Osteoblast (primary cell): ENCODE results near the gene RAD21L1. TPM values are rescaled to one million over a fixed set of nuclear protein-coding genes. Genes with fewer than 3 reads are reported as not detected.

Experiments used
- DNase-seq: peaks from one replicate; pipeline ENCODE4 v3.0.0; 2011; ENCODE audit warnings: low spot score, mixed read lengths; ENCODE audit not compliant: insufficient read length; ENCODE audit errors: missing footprints
- H2AFZ ChIP-seq: 2 replicates; pipeline ENCODE4 v1.6.0; 2011; ENCODE audit warnings: mild to moderate bottlenecking, low read length
- H3K27ac ChIP-seq: 2 replicates; pipeline ENCODE4 v1.5.1; 2011; ENCODE audit warnings: mild to moderate bottlenecking, low read depth, low read length, moderate library complexity
- H3K27me3 ChIP-seq: 2 replicates; pipeline ENCODE4 v1.6.0; 2012; ENCODE audit warnings: mild to moderate bottlenecking, control low read depth, inconsistent platforms, low read length, moderate library complexity; ENCODE audit not compliant: insufficient read depth
- H3K36me3 ChIP-seq: 2 replicates; pipeline ENCODE4 v1.5.1; 2011; ENCODE audit warnings: mild to moderate bottlenecking, low read length, control low read depth, moderate library complexity; ENCODE audit not compliant: insufficient read depth
- H3K4me1 ChIP-seq: 2 replicates; pipeline ENCODE4 v1.5.1; 2011; ENCODE audit warnings: mild to moderate bottlenecking, low read length, control low read depth, moderate library complexity; ENCODE audit not compliant: insufficient read depth
- H3K4me2 ChIP-seq: 2 replicates; pipeline ENCODE4 v1.6.0; 2011; ENCODE audit warnings: mild to moderate bottlenecking, low read length; ENCODE audit not compliant: insufficient read depth
- H3K4me3 ChIP-seq: fragments of 200-600 bp; sonication (generic); 3 replicates; pipeline ENCODE4 v1.5.1; 2012; ENCODE audit warnings: mild to moderate bottlenecking, low read length, inconsistent platforms; ENCODE audit not compliant: insufficient read depth
- H3K79me2 ChIP-seq: 2 replicates; pipeline ENCODE4 v1.6.0; 2012; ENCODE audit warnings: mild to moderate bottlenecking, low read length, control low read depth, inconsistent platforms; ENCODE audit not compliant: insufficient read depth
- H3K9me3 ChIP-seq: 2 replicates; pipeline ENCODE4 v1.5.1; 2011; ENCODE audit warnings: low read depth, low read length, control low read depth
- H4K20me1 ChIP-seq: 2 replicates; pipeline ENCODE4 v1.6.0; 2012; ENCODE audit warnings: mild to moderate bottlenecking, low read length, control low read depth; ENCODE audit not compliant: insufficient read depth
- total RNA-seq: library from RNA; depleted of rRNA; stranded (reverse); fragments of >200 nt; gene quantifications from 2 replicates; pipeline ENCODE4 v1.2.3, GENCODE V29; 2012
- TF ChIP-seq, protein P1 (sequence below): IDR thresholded peaks from 2 replicates; pipeline ENCODE4 v1.5.1; 2011; ENCODE audit warnings: mild to moderate bottlenecking, low read depth, low read length, moderate library complexity; ENCODE audit errors: extremely low read depth

Gene RAD21L1
- total RNA-seq, 1 donor: not detected

DNA sequence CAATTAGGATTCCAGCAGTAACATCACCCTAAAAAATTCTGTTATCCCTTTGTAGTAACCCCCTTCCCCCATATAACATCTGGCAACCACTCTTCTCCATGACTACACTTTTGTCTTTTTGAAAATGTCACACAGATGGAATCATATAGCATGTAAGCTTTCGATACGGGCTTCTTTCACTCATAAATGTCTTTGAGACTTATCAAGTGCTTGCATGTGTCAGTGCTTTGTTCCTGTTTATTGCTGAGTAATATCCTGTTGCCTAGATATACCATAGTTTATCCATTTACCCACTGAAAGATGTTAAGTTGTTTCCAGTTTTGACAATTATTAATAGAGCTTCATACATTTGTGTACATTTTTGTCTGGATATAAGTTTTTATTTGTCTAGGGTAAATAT lies 29.8 kb downstream of the RAD21L1 start:
- H3K9me3 ChIP-seq: no peaks in the 10 kb centered on the region
- H3K4me2 ChIP-seq: no peak overlapping the region
- H4K20me1 ChIP-seq: no peaks in the 10 kb centered on the region
- H3K27me3 ChIP-seq: peaks cover 39% of the 10 kb centered on the region
- H3K27ac ChIP-seq: no peak overlapping the region
- H3K4me3 ChIP-seq: no peak overlapping the region
- TF ChIP-seq, protein P1, sequence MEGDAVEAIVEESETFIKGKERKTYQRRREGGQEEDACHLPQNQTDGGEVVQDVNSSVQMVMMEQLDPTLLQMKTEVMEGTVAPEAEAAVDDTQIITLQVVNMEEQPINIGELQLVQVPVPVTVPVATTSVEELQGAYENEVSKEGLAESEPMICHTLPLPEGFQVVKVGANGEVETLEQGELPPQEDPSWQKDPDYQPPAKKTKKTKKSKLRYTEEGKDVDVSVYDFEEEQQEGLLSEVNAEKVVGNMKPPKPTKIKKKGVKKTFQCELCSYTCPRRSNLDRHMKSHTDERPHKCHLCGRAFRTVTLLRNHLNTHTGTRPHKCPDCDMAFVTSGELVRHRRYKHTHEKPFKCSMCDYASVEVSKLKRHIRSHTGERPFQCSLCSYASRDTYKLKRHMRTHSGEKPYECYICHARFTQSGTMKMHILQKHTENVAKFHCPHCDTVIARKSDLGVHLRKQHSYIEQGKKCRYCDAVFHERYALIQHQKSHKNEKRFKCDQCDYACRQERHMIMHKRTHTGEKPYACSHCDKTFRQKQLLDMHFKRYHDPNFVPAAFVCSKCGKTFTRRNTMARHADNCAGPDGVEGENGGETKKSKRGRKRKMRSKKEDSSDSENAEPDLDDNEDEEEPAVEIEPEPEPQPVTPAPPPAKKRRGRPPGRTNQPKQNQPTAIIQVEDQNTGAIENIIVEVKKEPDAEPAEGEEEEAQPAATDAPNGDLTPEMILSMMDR: no peak
- no peak for DNase-seq
- H3K79me2 ChIP-seq: no peaks in the 10 kb centered on the region
- H3K36me3 ChIP-seq: no peaks in the 10 kb centered on the region
- H2AFZ ChIP-seq: no peak overlapping the region
- no peaks in the 10 kb centered on the region for H3K4me1 ChIP-seq

DNA sequence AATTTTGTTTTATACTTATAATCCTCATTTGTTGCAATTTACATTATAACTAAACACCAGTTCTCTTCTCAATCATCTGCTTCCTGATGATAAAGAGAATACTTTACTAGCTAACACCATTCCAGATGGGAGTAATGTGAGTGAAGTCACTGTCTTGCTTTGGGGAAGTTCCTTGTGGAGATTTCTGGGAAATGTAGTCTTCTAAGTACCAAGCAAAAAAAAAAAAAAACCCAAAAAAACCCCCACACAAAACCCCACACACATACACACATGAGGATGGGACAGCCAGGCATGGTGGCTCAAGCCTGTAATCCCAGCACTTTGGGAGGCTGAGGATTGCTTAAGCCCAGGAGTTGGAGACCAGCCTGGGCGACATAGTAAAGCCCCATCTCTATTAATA lies 38.0 kb downstream of the RAD21L1 start:
- DNase-seq: no peak
- Histone ChIP-seq H3K79me2 (peaks cover 3% of the 10 kb centered on the region), H3K27me3 (peaks cover 9% of the 10 kb centered on the region), H3K4me1 (peaks cover 14% of the 10 kb centered on the region), H3K27ac (no peak overlapping the region), H3K9me3 (no peaks in the 10 kb centered on the region), H3K4me2 (no peak overlapping the region), H2AFZ (no peak overlapping the region), H4K20me1 (peaks cover 1% of the 10 kb centered on the region), H3K4me3 (no peak overlapping the region), H3K36me3 (no peaks in the 10 kb centered on the region)
- TF ChIP-seq, protein P1: no peak

DNA sequence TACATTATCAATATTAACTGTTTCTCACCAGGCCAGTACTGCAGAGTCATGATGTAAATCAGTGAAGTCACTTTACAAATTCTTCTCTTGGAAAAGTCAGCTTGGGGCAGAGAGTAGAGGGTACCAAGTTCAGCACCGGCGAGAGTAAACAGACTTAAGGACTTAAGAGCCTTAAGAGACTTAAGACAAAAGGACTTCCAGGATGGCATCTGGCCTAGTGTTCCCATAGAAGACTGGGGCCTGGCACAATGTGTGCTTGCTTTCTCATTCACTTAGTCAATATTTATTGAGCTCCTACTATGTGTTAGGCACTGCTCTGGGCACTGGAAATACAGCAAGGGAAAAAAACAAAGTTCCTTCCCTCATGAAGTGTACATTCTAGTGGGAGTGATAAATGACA lies 38.9 kb downstream of the RAD21L1 start:
- H3K27me3 ChIP-seq: peaks cover 9% of the 10 kb centered on the region
- peak overlapping the region; percentile 38 for H2AFZ ChIP-seq
- no peak overlapping the region for H3K4me2 ChIP-seq
- no peak overlapping the region for H3K27ac ChIP-seq
- no peaks in the 10 kb centered on the region for H3K9me3 ChIP-seq
- no peak overlapping the region for H3K4me3 ChIP-seq
- TF ChIP-seq, protein P1: no peak
- H3K4me1 ChIP-seq: peaks cover 14% of the 10 kb centered on the region
- peaks cover 3% of the 10 kb centered on the region for H4K20me1 ChIP-seq
- no peak for DNase-seq
- H3K36me3 ChIP-seq: no peaks in the 10 kb centered on the region
- H3K79me2 ChIP-seq: peaks cover 3% of the 10 kb centered on the region

DNA sequence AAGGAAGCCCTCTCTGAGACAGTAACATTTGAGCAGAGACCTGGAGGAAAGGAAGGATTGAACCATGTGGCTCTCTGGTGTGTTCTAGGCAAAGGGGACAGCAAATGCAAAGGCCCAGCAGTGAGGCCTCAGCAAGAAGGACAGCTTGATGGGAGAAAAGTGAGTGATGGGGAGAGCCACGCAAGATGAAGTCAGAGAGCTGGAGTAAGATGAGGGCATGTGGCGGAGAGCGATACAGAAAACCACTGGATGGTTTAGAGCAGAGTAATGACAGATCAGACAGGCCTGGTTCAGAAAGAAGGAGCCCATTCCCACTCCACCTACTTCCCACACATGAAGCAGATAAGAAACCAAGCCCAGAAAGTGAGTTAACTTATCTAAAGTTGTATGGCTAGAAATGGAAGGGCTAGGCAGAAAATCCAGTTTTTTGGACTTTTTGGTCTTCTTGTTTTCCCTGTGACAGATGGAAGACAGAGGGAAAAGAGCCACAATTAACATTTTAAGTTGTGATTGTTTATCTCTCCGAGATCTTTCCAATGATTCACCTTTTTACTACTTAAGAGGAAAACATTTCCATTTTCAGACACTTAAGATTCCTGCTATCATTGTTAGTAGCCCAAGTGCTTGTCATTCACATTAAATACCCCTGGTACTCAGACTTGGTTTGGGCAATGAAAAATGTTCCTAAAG lies 39.5 kb downstream of the RAD21L1 start:
- Histone ChIP-seq H3K27me3 (peaks cover 7% of the 10 kb centered on the region), H3K4me2 (peak overlapping the region; percentile 89), H3K9me3 (no peaks in the 10 kb centered on the region), H3K4me1 (peaks cover 14% of the 10 kb centered on the region), H3K4me3 (peak overlapping the region; percentile 81), H3K36me3 (no peaks in the 10 kb centered on the region), H2AFZ (peak overlapping the region; percentile 98), H3K79me2 (peaks cover 3% of the 10 kb centered on the region), H4K20me1 (peaks cover 3% of the 10 kb centered on the region), H3K27ac (peak overlapping the region; percentile 73)
- no peak for DNase-seq
- TF ChIP-seq, protein P1: no peak
